ENCODE results near the gene STEAP2.
"Not testable (repeated sequence)": the region's sequence is repeated elsewhere in the genome, so short reads cannot be mapped to it uniquely, and the experiment has no call there.

STEAP2 gene

DNA sequence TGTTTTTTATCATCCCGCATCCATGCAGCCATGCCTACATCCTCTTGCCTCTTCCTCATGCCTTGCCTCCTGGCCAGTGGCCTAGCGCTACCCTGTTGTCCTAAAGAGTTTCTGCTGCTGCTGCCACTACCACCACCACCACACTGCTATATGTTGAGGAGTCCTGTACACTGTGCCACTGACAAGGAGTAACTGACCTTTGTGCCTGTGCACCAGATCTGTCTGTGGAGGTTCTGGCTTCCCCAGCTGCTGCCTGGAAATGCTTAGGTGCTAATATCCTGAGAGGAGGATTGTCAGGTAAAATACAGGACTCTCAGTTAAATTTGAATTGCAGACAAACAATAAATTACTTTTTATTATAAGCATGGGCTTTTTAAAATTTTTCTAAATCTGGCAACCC lies 26.5 kb downstream of the STEAP2 start:
- no peak for DNase-seq (ENCODE audit: low spot score)

GRCh38 chr7:90238583-90238982 lies 27.0 kb downstream of the STEAP2 start:
- DNase-seq (ENCODE audit: low spot score) = no peak

DNA sequence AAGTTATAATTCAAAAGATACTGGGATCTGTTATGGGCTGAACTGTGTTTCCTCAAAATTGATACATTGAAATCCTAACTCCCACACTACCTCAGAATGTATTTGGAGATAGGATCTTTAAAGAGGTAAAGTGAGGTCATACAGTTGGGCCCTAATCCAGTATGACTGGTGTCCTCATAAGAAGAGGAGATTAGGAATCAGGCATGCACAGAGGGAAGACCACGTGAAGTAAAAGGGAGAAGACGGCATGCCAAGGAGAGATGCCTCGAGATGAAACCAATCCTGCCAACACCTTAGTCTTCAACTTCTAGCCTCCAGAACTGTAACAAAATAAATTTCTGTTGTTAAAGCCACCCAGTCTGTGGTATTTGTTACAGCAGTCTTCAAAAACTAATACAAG lies 27.5 kb downstream of the STEAP2 start:
- no peak for DNase-seq (ENCODE audit: low spot score)

DNA sequence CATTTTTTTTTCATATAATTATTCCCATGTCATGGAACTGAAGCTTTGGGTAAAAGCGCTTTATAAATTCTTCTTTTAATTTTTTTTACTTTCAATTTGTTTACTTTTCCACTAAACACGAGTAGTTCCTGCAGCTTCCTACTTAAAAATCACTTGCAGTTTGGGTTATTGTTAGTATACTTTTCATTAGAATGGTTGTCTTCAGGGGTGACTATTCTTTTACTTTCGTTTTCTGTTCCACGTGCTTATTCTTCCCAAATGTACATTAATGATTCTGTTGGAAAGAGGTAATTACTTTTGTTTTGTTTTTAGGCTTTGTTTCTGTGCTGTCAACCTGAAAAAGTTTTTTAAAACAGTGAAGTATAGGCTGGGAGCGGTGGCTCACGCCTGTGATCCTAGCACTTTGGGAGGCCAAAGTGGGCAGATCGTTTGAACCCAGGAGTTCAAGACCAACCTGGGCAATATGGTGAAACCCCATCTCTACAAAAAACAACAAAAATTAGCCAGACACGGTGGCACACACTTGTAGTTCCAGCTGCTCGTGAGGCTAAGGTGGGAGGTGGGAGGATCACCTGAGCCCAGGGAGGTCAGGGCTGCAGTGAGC lies 28.2 kb downstream of the STEAP2 start:
- DNase-seq (ENCODE audit: low spot score) = no peak

- no peak for DNase-seq (ENCODE audit: low spot score)
Observed at GRCh38 chr7:90242369-90243168, 31.0 kb downstream of the STEAP2 start.

- no peak for DNase-seq (ENCODE audit: low spot score)
Observed at GRCh38 chr7:90243556-90243955, 32.0 kb downstream of the STEAP2 start.

GRCh38 chr7:90244565-90244908 lies 33.0 kb downstream of the STEAP2 start:
- no peak for DNase-seq (ENCODE audit: low spot score)

DNA sequence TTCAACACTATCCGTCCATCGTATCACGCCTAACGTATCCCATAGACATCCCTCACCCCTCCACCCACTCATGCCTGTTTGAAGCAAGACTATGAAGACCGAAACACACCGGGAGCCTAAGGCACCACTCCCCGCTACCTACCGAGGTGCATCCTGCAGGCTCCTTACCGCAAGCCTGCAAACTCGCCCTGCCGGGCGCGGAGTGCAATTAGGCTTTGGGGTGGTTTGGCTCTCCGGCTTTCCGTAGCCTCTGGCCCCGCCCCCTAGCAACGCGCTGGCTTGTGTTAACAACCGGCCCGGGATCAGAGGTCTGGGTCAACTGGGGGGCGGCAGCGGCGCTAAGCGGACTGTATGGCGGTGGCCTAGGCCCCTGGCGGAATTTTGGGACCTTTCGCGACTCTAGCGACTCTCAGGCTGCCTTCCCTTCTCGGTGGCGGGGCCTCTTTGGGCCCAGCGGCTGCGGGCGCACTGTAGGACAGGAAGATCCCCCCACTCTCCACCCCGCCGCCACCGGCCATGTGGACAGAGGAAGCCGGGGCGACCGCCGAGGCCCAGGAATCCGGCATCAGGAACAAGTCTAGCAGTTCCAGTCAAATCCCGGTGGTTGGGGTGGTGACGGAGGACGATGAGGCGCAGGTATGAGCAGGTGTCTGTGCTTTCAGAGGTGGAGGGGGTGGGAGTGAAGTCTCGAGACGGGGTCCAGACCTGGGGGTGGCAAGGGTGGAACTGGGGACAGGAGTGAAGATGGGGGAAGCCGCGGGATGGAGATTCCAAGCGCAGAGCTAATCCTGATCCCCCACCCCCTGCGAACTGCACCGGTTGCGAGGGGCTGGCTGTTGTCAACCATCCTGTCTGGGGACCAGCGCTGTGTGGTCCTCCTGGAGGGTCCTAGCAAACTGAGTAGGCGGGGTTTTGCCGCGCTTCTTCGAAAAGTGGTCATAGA lies 33.6 kb downstream of the STEAP2 start, which contains the start of gene CFAP69:
TSS of gene CFAP69 (plus strand) at position 266 of the 943 bp plus-strand sequence. CDS start at position 517, 251 bp downstream.
- peak; percentile 92 for DNase-seq (ENCODE audit: low spot score)

DNA sequence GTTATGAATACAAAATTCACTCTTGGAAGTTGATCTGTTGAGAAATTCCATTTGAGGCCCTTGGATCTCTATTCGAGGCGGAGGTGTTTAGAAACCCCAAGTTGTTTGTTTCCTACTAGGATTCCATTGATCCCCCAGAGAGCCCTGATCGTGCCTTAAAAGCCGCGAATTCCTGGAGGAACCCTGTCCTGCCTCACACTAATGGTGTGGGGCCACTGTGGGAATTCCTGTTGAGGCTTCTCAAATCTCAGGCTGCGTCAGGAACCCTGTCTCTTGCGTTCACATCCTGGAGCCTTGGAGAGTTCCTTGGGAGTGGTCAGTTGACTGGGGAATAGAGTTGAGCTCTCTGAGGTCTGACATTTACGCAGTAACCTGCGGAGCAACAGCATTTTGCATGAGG lies 34.6 kb downstream of the STEAP2 start:
- DNase-seq (ENCODE audit: low spot score) = no peak

GRCh38 chr7:90248706-90249105 lies 37.2 kb downstream of the STEAP2 start:
- DNase-seq (ENCODE audit: low spot score) = no peak

GRCh38 chr7:90250601-90251303 lies 39.2 kb downstream of the STEAP2 start:
- DNase-seq (ENCODE audit: low spot score) = peak; percentile 72

- DNase-seq (ENCODE audit: low spot score) = no peak
Observed at GRCh38 chr7:90251304-90251635, 39.7 kb downstream of the STEAP2 start.

GRCh38 chr7:90256011-90256410 lies 44.5 kb downstream of the STEAP2 start:
- not testable (repeated sequence) for DNase-seq (ENCODE audit: low spot score)

GRCh38 chr7:90256778-90257177 lies 45.2 kb downstream of the STEAP2 start:
- DNase-seq (ENCODE audit: low spot score) = no peak

GRCh38 chr7:90261441-90261840 lies 49.9 kb downstream of the STEAP2 start:
- DNase-seq (ENCODE audit: low spot score) = no peak

- peak; percentile 86 for DNase-seq (ENCODE audit: low spot score)
Observed at GRCh38 chr7:90262438-90262837, 50.9 kb downstream of the STEAP2 start.

DNA sequence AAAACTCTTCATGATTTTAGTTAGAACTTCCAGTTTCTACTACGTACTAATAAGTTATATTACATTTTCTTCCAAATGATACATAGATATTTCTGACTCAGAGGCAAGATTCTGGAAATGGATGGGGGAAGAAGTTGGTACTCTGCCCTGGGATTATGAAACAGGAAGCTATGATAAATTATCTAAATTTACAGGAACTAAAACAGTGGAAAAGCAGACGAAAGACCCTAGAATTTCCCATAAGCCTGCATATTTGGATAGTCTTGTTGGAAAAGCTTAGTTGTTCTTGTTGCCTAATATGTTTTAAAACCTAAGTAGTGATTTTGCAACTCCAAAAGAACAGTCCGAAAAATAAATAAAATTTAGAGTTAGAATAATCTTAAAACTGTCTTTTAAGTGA lies 55.3 kb downstream of the STEAP2 start:
- no peak for DNase-seq (ENCODE audit: low spot score)

DNA sequence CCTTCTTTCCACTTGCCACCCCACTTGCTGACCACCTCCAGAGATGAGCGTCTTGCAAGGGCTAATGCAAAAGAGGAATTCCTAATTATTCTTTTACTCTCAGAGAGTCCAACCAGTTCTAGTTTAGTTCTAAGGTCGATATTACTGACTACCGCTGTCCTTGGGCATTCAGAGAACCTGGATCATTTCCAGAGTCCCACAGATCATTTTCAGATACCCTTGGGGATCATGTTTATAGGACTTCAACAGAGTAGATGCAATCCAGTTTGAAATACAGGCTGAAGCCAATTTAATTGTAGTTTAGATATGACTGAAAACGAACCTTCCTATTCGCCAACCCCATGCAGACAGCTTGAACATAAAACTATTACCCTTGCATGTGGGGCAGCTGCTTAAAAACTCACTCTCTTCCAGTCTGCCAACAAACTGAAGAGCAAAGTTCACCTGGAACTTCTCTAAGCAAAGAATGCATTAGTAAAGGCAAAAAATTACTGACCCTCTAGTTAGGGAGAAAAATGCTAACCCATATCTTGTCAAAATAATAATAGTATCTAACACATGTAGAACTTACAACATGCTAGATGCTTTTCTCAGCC lies 55.8 kb downstream of the STEAP2 start:
- DNase-seq (ENCODE audit: low spot score) = no peak

- DNase-seq (ENCODE audit: low spot score) = no peak
Observed at GRCh38 chr7:90269163-90269562, 57.6 kb downstream of the STEAP2 start.

DNA sequence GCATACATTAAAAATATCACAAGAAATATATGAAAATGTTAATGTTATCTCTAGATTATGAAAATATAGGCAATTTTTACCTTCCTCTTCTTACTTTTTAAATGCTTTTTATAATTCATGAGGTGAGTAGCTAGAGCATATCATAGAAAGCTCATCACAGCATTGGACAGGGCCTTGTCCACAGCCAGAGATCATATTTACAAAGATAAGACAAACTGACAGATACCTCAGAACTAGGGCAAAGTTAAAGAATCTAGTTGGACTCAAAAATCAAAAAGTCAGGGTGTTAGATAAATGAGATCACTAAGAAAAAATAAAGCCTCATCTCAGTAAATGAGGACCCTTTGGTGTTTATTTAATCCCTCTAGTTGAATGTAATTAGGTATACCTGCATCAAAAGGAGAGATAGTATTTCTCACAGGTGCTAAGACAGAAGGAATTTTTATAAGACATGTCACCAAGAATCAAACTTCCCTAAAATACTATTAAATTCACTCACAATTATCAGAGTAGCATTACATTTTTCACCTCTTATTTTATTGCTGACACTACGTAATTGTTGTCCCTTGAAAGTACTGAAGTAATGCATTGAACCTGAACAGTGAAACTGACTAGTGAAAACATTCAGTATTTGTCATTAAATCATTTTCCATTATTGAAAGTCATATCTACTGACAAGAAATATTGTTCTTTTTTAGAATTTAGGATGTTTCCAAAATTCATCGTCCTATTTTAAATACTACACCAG lies 59.1 kb downstream of the STEAP2 start:
- no peak for DNase-seq (ENCODE audit: low spot score)

DNA sequence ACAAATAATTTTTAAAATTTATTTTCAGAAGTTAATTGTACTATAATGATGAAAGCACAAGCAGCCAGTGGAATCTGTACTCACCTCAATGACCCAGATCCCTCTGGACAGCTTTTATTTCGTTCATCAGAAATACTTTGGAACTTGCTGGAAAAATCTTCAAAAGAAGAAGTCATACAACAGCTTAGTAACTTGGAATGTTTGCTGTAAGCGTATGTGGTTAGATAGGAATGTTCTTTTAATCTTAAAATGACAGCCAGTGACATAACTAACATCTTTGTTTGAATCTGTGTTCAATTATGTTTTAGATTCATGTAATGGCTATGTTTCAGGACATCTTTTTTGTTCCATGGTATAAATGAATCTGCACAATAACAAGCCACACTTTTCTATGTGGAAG lies 60.2 kb downstream of the STEAP2 start:
- no peak for DNase-seq (ENCODE audit: low spot score)

All from SW480 (cell line).